ENCODE results near the gene PYCARD.

DNA sequence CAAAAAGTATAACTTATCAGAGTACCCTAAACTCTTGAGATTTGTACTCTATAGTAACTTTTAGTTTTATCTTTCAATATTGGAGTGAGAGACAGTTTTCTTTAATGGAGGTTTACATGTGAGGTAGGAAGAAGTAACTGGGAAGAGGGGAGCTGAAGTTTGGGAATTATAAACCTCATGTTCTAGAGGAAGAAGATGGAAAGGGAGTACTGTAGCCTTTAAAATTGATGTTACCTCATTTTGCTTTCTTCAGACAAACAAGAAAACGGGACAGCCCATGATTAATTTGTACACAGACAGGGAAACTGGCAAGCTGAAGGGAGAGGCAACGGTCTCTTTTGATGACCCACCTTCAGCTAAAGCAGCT, 13.2 kb downstream of the PYCARD start:
- TF ChIP-seq CTCF (IDR thresholded peaks at IDR 0.05; ENCODE audit: low read depth, low read length) (no peak), POLR2A (IDR thresholded peaks at IDR 0.05; ENCODE audit: extremely low read depth, insufficient read length) (no peak), MYC (IDR thresholded peaks at IDR 0.05; ENCODE audit: low read depth, low read length) (no peak)
- TF ChIP-seq, protein P1, sequence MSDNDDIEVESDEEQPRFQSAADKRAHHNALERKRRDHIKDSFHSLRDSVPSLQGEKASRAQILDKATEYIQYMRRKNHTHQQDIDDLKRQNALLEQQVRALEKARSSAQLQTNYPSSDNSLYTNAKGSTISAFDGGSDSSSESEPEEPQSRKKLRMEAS (IDR thresholded peaks at IDR 0.05; ENCODE audit: low read depth, low read length) = no peak
